ENCODE data around the gene ANKRD17. TPM values are rescaled to one million over a fixed set of nuclear protein-coding genes. Genes with fewer than 3 reads are reported as not detected.
A peak's percentile ranks its signal among the peaks of the same experiment; 100 is the strongest.

Gene ANKRD17
- total RNA-seq, 1 experiment from 2014 or later: 62.1 TPM

DNA sequence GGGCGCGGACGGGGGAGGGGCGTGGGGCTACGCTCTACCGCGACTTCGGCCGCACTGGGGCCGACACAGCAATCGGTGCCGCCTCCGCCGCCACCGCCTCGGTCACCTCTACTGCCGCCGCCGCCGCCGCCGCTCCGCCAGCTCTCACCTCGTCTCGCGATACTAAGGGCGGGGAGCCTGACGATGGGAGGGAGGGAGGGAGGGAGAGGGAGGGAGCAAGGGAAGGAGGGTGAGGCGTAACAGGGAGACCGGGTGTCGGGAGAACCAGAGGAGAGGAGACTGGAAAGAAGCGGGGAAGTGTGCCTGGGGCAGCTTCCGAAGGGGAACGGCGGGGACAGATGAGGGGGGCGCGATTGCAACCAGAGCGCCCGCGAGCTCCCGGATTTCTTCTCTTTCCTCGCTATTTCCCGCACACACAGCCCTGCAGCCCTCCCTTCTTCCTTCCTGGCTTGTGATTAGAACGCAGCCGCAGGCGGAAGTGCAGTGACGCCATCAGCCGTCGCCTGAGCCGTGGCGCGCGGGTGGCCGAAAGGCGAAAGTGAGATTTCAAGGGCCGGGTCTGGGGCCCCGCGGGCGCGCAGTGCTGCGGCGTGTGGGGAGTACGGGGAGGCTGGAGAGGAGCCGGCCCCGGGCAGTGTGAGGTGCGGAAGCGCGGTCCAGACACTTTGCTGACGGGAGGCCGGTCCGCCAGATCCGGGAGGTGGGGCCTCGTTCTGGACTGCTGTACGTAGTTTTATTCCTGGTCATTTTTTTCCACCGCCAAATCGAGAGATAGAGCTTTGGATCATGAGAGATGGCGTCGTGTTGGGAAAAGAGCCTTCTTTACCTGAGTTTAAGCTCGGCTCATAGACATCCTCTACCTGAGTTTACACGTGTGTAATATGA lies at the start of gene ANKRD17 (continued):
- TF ChIP-seq, protein P1, sequence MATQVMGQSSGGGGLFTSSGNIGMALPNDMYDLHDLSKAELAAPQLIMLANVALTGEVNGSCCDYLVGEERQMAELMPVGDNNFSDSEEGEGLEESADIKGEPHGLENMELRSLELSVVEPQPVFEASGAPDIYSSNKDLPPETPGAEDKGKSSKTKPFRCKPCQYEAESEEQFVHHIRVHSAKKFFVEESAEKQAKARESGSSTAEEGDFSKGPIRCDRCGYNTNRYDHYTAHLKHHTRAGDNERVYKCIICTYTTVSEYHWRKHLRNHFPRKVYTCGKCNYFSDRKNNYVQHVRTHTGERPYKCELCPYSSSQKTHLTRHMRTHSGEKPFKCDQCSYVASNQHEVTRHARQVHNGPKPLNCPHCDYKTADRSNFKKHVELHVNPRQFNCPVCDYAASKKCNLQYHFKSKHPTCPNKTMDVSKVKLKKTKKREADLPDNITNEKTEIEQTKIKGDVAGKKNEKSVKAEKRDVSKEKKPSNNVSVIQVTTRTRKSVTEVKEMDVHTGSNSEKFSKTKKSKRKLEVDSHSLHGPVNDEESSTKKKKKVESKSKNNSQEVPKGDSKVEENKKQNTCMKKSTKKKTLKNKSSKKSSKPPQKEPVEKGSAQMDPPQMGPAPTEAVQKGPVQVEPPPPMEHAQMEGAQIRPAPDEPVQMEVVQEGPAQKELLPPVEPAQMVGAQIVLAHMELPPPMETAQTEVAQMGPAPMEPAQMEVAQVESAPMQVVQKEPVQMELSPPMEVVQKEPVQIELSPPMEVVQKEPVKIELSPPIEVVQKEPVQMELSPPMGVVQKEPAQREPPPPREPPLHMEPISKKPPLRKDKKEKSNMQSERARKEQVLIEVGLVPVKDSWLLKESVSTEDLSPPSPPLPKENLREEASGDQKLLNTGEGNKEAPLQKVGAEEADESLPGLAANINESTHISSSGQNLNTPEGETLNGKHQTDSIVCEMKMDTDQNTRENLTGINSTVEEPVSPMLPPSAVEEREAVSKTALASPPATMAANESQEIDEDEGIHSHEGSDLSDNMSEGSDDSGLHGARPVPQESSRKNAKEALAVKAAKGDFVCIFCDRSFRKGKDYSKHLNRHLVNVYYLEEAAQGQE (IDR thresholded peaks at IDR 0.05; ENCODE audit: low read depth): no peak
- TF ChIP-seq EZH2phosphoT487 (IDR thresholded peaks at IDR 0.05; ENCODE audit: borderline replicate concordance): no peak
- TF ChIP-seq, protein P2, sequence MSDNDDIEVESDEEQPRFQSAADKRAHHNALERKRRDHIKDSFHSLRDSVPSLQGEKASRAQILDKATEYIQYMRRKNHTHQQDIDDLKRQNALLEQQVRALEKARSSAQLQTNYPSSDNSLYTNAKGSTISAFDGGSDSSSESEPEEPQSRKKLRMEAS (IDR thresholded peaks at IDR 0.05): peak; percentile 91
- no peak for TF ChIP-seq ZNF274 (IDR thresholded peaks at IDR 0.05; ENCODE audit: low read depth, low read length)
- TF ChIP-seq SIN3A (IDR thresholded peaks at IDR 0.05; ENCODE audit: low read depth): peak; percentile 90

DNA sequence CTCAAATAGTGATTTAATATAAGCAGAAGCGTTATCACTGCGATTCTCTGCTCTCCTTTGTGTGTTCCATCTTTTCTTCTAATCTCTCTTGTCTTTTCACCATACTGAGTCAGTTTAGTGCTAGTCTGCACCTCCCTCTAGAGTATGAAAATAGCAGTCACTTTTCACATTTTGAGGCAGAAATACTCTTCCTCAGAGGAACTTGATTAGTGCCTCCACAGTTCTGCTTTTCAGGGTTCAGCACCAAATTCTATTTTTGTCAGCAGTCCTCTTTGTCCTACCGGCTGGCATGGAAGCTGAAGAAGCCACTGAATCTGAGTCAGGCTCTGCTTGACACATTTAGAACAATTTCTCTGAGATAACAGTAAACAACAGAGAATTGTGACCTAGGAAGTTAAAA lies 49.7 kb upstream of the ANKRD17 start:
- ChIA-PET CTCF (no interaction called here), POLR2A (no interaction called here), RAD21 (ENCODE audit: low non-redundant PET in 1 of 2, low total read pairs in 2 of 2, uncharacterized antibody in 2 of 2, unreplicated experiment in 2 of 2) (no interaction called here)
- H3K4me1 ChIP-seq (ENCODE audit: control insufficient read depth in 1 of 2, insufficient read depth in 2 of 2, low read length in 2 of 2): no peaks in the 10 kb centered on the region
- intact Hi-C loops (cut with micrococcal nuclease): no loop called here
- no peaks in the 10 kb centered on the region for H3K9me3 ChIP-seq (ENCODE audit: control insufficient read depth in 1 of 2, insufficient read depth in 1 of 2, low read depth in 1 of 2, low read length in 2 of 2)
- H3K4me2 ChIP-seq (ENCODE audit: low read length): no peak overlapping the region
- no peaks in the 10 kb centered on the region for H3K27me3 ChIP-seq (ENCODE audit: insufficient read depth, low read length)
- H3K27ac ChIP-seq (ENCODE audit: low read depth, low read length): no peak overlapping the region
- no peak overlapping the region for H2AFZ ChIP-seq (ENCODE audit: low read depth, low read length, poor library complexity, severe bottlenecking)
- no peaks in the 10 kb centered on the region for H3K9me2 ChIP-seq (ENCODE audit: insufficient read depth)
- no TSS peak for BruUV-seq (replicated peaks)
- no peak overlapping the region for H3K9ac ChIP-seq (ENCODE audit: low read length)
- no peak for DNase-seq (ENCODE audit: low read depth, low spot score)
- H3K36me3 ChIP-seq (ENCODE audit: control insufficient read depth in 1 of 2, insufficient read depth in 2 of 2, low read length in 2 of 2): no peaks in the 10 kb centered on the region
- TF ChIP-seq, protein P2 (IDR thresholded peaks at IDR 0.05): no peak
- TF ChIP-seq RAD21 (IDR thresholded peaks at IDR 0.05; ENCODE audit: low read depth): peak; percentile 41; the same call in 1 of the 2 replicates
- TF ChIP-seq SRF (IDR thresholded peaks at IDR 0.05; ENCODE audit: low read depth): no peak
- no peak for TF ChIP-seq TCF7L2 (IDR thresholded peaks at IDR 0.05; ENCODE audit: borderline replicate concordance, extremely low read depth, insufficient read depth, insufficient read length)
- no peak for TF ChIP-seq SIN3A (IDR thresholded peaks at IDR 0.05; ENCODE audit: low read depth)
- TF ChIP-seq, protein P3, sequence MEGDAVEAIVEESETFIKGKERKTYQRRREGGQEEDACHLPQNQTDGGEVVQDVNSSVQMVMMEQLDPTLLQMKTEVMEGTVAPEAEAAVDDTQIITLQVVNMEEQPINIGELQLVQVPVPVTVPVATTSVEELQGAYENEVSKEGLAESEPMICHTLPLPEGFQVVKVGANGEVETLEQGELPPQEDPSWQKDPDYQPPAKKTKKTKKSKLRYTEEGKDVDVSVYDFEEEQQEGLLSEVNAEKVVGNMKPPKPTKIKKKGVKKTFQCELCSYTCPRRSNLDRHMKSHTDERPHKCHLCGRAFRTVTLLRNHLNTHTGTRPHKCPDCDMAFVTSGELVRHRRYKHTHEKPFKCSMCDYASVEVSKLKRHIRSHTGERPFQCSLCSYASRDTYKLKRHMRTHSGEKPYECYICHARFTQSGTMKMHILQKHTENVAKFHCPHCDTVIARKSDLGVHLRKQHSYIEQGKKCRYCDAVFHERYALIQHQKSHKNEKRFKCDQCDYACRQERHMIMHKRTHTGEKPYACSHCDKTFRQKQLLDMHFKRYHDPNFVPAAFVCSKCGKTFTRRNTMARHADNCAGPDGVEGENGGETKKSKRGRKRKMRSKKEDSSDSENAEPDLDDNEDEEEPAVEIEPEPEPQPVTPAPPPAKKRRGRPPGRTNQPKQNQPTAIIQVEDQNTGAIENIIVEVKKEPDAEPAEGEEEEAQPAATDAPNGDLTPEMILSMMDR (IDR thresholded peaks at IDR 0.05 in 2 of 3, conservative IDR thresholded peaks at IDR 0.05 in 1 of 3; ENCODE audit: borderline replicate concordance in 1 of 3, insufficient read depth in 1 of 3, low read depth in 2 of 3, low read length in 2 of 3): peak in 2 of 3 experiments; percentile 12 to 24; a peak in 1 of 6 replicates
- H3K4me3 ChIP-seq (replicated peaks in 1 of 2; ENCODE audit: low read depth in 1 of 2, low read length in 2 of 2): no peak overlapping the region
- no peaks in the 10 kb centered on the region for H4K20me1 ChIP-seq (ENCODE audit: insufficient read depth)
- H3K79me2 ChIP-seq (ENCODE audit: insufficient read depth, low read length): no peaks in the 10 kb centered on the region
- ATAC-seq: no peak
